SK-N-SH treated with all-trans-retinoic acid at 6 μM for 48 hours (cell line): Measurements from ENCODE around the gene LRRC17.
A peak's percentile ranks its signal among the peaks of the same experiment; 100 is the strongest.

Source experiments
- ATAC-seq: fragments of 200-7000 bp; cut with Tn5 transposase; 3 replicates; pipeline ENCODE4 v1.9.1; 2020; ENCODE audit warnings: mild to moderate bottlenecking, moderate library complexity
- BACH2 ChIP-seq: fragments of 250-450 bp; sonication (Bioruptor Pico); IDR thresholded peaks from 2 replicates; pipeline ENCODE4 v1.9.0; 2021; ENCODE audit warnings: mild to moderate bottlenecking, borderline replicate concordance
- CSDC2 ChIP-seq: fragments of 250-450 bp; sonication (Bioruptor Pico); IDR thresholded peaks from 2 replicates; pipeline ENCODE4 v1.5.0; 2020; ENCODE audit warnings: mild to moderate bottlenecking, moderate library complexity
- ESRRG ChIP-seq: fragments of 250-450 bp; sonication (Bioruptor Pico); IDR thresholded peaks from 2 replicates; pipeline ENCODE4 v1.6.1; 2021; ENCODE audit warnings: mild to moderate bottlenecking
- GLIS3 ChIP-seq: fragments of 250-450 bp; sonication (Bioruptor Pico); IDR thresholded peaks from 2 replicates; pipeline ENCODE4 v1.5.0; 2020; ENCODE audit warnings: mild to moderate bottlenecking, moderate library complexity
- ISL1 ChIP-seq: fragments of 250-450 bp; sonication (Bioruptor Pico); IDR thresholded peaks from 2 replicates; pipeline ENCODE4 v2.1.2; 2022; ENCODE audit warnings: mild to moderate bottlenecking, moderate library complexity
- PPARA ChIP-seq: fragments of 250-450 bp; sonication (Bioruptor Pico); IDR thresholded peaks from 2 replicates; pipeline ENCODE4 v1.5.0; 2020; ENCODE audit warnings: mild to moderate bottlenecking, borderline replicate concordance
- RARB ChIP-seq: fragments of 250-450 bp; sonication (Bioruptor Pico); IDR thresholded peaks from 2 replicates; pipeline ENCODE4 v1.8.0; 2021; ENCODE audit warnings: mild to moderate bottlenecking, moderate library complexity
- SNAI2 ChIP-seq: fragments of 250-450 bp; sonication (Bioruptor Pico); IDR thresholded peaks from 2 replicates; pipeline ENCODE4 v1.5.0; 2020; ENCODE audit warnings: mild to moderate bottlenecking, moderate library complexity
- TCF4 ChIP-seq: fragments of 250-450 bp; sonication (Bioruptor Pico); IDR thresholded peaks from 2 replicates; pipeline ENCODE4 v1.8.0; 2021; ENCODE audit warnings: mild to moderate bottlenecking, moderate library complexity, borderline replicate concordance
- TOX ChIP-seq: fragments of 250-450 bp; sonication (Bioruptor Pico); IDR thresholded peaks from 2 replicates; pipeline ENCODE4 v1.8.0; 2021; ENCODE audit warnings: mild to moderate bottlenecking, moderate library complexity, borderline replicate concordance
- TSHZ2 ChIP-seq: fragments of 250-450 bp; sonication (Bioruptor Pico); IDR thresholded peaks from 2 replicates; pipeline ENCODE4 v1.5.0; 2020; ENCODE audit warnings: mild to moderate bottlenecking, moderate library complexity
- ZC3H10 ChIP-seq: fragments of 250-450 bp; sonication (Bioruptor Pico); IDR thresholded peaks from 2 replicates; pipeline ENCODE4 v1.5.1; 2021; ENCODE audit warnings: mild to moderate bottlenecking, moderate library complexity
- ZFP3 ChIP-seq: fragments of 250-450 bp; sonication (Bioruptor Pico); IDR thresholded peaks from 2 replicates; pipeline ENCODE4 v1.5.0; 2020; ENCODE audit warnings: mild to moderate bottlenecking, moderate library complexity
- ZNF70 ChIP-seq: fragments of 450-650 bp; formaldehyde crosslinking; IDR thresholded peaks from 2 replicates; pipeline ENCODE4 v1.5.0; 2020; ENCODE audit warnings: mild to moderate bottlenecking, moderate library complexity
- ZNF8 ChIP-seq: fragments of 450-650 bp; formaldehyde crosslinking; IDR thresholded peaks from 2 replicates; pipeline ENCODE4 v1.5.0; 2020; ENCODE audit warnings: mild to moderate bottlenecking, moderate library complexity
- TF ChIP-seq, protein P1 (sequence below): fragments of 250-450 bp; sonication (Bioruptor Pico); IDR thresholded peaks from 2 replicates; pipeline ENCODE4 v1.8.0; 2020; ENCODE audit warnings: mild to moderate bottlenecking, moderate library complexity, borderline replicate concordance
- TF ChIP-seq, protein P2 (sequence below): fragments of 250-450 bp; sonication (Bioruptor Pico); IDR thresholded peaks from 2 replicates; pipeline ENCODE4 v1.8.0; 2021; ENCODE audit warnings: low read depth, mild to moderate bottlenecking, moderate library complexity, borderline replicate concordance
- TF ChIP-seq, protein P3 (sequence below): fragments of 250-450 bp; sonication (Bioruptor Pico); IDR thresholded peaks from 2 replicates; pipeline ENCODE4 v1.5.1; 2021; ENCODE audit warnings: mild to moderate bottlenecking, moderate library complexity
- TF ChIP-seq, protein P4 (sequence below): fragments of 250-450 bp; sonication (Bioruptor Pico); IDR thresholded peaks from 2 replicates; pipeline ENCODE4 v1.5.1; 2020; ENCODE audit warnings: low read depth, mild to moderate bottlenecking, moderate library complexity

The LRRC17 gene

GRCh38 chr7:102935450-102936115, 22.8 kb downstream of the LRRC17 start (continued):
- TF ChIP-seq BACH2 (CRISPR knock-in tag) (peak; percentile 70; the same call in 1 of the 2 replicates), TCF4 (CRISPR knock-in tag) (peak; percentile 97), CSDC2 (CRISPR knock-in tag) (no peak), ESRRG (peak; percentile 58; the same call in 1 of the 2 replicates)
- TF ChIP-seq, protein P1, sequence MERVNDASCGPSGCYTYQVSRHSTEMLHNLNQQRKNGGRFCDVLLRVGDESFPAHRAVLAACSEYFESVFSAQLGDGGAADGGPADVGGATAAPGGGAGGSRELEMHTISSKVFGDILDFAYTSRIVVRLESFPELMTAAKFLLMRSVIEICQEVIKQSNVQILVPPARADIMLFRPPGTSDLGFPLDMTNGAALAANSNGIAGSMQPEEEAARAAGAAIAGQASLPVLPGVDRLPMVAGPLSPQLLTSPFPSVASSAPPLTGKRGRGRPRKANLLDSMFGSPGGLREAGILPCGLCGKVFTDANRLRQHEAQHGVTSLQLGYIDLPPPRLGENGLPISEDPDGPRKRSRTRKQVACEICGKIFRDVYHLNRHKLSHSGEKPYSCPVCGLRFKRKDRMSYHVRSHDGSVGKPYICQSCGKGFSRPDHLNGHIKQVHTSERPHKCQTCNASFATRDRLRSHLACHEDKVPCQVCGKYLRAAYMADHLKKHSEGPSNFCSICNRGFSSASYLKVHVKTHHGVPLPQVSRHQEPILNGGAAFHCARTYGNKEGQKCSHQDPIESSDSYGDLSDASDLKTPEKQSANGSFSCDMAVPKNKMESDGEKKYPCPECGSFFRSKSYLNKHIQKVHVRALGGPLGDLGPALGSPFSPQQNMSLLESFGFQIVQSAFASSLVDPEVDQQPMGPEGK (CRISPR knock-in tag), result no peak

DNA sequence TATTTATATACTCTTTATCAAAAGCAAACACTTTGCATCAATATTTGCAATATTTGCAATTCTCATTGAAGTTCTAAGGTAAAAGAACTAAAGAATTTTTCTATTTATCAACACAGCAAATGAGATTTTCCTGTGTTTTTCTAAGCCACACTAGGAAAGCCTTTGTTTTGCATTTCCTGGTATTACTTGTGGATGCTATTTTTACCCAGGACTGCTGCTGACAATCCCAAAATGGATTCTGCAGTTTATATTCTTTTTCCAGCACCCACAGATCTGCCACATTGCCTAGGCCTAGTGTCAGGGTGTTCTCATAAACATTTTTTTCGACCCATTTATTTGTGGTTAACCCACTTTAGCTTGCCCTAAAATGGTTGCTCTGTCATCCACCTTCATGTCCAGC, 25.9 kb downstream of the LRRC17 start:
- TF ChIP-seq ISL1 (CRISPR knock-in tag) (no peak), CSDC2 (CRISPR knock-in tag) (no peak), PPARA (CRISPR knock-in tag) (no peak), TSHZ2 (CRISPR knock-in tag) (no peak), ZC3H10 (CRISPR knock-in tag) (no peak), BACH2 (CRISPR knock-in tag) (no peak), TOX (CRISPR knock-in tag) (no peak), SNAI2 (no peak), RARB (no peak), ESRRG (no peak), ZFP3 (CRISPR knock-in tag) (no peak), GLIS3 (CRISPR knock-in tag) (no peak)
- TF ChIP-seq, protein P2, sequence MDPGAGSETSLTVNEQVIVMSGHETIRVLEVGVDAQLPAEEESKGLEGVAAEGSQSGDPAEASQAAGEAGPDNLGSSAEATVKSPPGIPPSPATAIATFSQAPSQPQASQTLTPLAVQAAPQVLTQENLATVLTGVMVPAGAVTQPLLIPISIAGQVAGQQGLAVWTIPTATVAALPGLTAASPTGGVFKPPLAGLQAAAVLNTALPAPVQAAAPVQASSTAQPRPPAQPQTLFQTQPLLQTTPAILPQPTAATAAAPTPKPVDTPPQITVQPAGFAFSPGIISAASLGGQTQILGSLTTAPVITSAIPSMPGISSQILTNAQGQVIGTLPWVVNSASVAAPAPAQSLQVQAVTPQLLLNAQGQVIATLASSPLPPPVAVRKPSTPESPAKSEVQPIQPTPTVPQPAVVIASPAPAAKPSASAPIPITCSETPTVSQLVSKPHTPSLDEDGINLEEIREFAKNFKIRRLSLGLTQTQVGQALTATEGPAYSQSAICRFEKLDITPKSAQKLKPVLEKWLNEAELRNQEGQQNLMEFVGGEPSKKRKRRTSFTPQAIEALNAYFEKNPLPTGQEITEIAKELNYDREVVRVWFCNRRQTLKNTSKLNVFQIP (CRISPR knock-in tag), result no peak
- TF ChIP-seq, protein P1 (CRISPR knock-in tag), result no peak
- TF ChIP-seq, protein P3, sequence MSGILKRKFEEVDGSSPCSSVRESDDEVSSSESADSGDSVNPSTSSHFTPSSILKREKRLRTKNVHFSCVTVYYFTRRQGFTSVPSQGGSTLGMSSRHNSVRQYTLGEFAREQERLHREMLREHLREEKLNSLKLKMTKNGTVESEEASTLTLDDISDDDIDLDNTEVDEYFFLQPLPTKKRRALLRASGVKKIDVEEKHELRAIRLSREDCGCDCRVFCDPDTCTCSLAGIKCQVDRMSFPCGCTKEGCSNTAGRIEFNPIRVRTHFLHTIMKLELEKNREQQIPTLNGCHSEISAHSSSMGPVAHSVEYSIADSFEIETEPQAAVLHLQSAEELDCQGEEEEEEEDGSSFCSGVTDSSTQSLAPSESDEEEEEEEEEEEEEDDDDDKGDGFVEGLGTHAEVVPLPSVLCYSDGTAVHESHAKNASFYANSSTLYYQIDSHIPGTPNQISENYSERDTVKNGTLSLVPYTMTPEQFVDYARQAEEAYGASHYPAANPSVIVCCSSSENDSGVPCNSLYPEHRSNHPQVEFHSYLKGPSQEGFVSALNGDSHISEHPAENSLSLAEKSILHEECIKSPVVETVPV (CRISPR knock-in tag), result no peak
- TF ChIP-seq, protein P4, sequence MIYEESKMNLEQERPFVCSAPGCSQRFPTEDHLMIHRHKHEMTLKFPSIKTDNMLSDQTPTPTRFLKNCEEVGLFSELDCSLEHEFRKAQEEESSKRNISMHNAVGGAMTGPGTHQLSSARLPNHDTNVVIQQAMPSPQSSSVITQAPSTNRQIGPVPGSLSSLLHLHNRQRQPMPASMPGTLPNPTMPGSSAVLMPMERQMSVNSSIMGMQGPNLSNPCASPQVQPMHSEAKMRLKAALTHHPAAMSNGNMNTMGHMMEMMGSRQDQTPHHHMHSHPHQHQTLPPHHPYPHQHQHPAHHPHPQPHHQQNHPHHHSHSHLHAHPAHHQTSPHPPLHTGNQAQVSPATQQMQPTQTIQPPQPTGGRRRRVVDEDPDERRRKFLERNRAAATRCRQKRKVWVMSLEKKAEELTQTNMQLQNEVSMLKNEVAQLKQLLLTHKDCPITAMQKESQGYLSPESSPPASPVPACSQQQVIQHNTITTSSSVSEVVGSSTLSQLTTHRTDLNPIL, result no peak
- no peak for ATAC-seq

GRCh38 chr7:102942181-102942866, 29.5 kb downstream of the LRRC17 start:
- ATAC-seq, result peak; percentile 41
- TF ChIP-seq, protein P3 (CRISPR knock-in tag), result no peak
- TF ChIP-seq, protein P1 (CRISPR knock-in tag), result no peak
- no peak for TF ChIP-seq TCF4 (CRISPR knock-in tag)
- no peak for TF ChIP-seq ZNF8 (CRISPR knock-in tag)
- TF ChIP-seq, protein P4, result no peak
- no peak for TF ChIP-seq BACH2 (CRISPR knock-in tag)
- no peak for TF ChIP-seq PPARA (CRISPR knock-in tag)
- no peak for TF ChIP-seq TOX (CRISPR knock-in tag)
- no peak for TF ChIP-seq ZNF70
